ENCODE data around the gene ADAP1.
A peak's percentile ranks its signal among the peaks of the same experiment; 100 is the strongest.
"Not testable (repeated sequence)": the region's sequence is repeated elsewhere in the genome, so short reads cannot be mapped to it uniquely, and the experiment has no call there.

The ADAP1 gene

DNA sequence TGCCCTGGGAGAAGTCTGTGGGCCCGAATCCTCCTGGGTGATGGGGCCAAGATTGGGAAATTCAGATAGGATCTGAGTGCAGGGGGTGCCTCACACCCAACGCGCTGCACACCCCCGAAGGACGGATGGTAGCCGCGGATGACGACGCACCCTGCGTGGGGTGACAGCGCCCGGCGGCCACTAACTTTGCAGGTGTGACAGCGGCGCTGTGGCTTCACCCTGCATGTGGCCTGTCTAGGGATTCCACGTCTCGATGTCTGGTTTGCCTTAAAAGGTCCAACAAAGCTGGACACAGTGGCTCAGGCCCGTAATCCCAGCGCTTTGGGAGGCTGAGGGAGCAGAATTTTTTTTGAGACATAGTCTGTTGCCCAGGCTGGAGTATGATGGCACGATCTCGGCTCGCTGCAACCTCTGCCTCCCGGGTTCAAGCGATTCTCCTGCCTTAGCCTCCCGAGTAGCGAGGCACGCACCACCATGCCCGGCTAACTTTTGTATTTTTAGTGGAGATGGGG lies 18.6 kb downstream of the ADAP1 start:
- no peak for DNase-seq

DNA sequence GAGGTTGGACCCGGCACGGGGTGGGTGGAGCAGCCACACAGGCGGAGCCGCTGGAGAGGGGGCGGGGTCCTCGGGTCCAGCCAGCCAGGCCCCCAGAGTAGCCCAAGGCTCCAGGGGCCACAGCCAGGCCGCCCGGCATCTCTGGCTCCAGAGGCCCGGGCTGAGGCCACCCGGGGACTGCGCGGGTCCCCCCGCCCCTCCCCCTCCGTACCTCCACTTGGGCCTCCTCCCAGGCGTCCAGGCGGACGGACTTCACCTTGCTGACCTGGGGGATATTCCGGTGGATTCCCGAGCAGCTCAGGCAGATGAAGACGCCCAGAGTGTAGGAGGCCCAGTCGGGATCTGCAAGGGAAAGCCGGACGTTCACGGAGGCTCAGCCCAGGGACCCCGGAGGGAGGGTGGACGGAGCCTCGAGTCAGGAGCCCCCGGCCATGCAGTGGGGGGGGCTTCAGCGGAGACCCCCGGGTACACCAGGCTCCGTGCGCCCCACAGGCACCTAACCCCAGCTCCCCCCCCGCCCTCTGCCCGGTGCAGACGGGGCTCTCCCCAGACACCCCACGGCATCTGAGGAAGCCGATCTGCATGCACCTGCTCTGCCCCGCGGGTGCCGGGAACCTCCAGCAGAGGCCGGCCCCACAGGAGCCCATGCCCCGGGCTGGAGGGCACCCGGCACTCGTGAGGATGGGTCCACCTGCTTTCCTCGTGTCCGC lies 19.2 kb downstream of the ADAP1 start:
- DNase-seq, result no peak

DNA sequence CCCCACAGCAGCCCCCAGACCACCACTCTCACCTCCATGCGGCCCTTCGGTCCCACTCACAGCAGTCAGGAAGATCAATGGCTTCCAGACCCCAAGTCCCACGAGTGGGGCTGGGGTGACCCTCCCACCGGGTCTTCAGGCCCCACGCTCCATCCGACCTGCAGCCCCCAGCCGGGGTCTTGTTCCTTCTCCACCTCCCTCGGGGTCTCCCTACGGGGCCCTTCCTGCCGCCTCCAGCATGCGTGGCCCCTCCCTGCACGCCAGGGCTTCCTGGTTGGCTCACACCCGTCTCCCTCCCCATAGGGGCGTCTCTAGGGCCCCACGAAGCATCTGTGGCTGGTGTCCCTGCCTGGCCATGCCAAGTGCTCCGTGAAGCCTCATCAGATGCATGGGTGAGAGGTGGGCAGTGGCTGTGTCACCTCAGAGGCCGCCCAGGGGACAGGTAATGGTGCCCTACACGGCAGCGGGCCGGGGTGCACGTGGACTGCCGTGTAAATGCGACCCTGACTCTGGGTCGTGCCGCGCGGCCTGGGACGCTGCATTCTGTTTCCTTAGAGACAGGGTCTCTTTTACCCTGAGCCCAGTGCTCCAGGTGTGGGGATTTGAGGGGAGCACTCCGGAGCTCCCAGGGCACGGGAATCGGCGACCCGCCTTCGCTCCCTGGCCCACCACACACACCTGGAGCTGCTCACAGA lies 19.9 kb downstream of the ADAP1 start:
- DNase-seq, result no peak

DNA sequence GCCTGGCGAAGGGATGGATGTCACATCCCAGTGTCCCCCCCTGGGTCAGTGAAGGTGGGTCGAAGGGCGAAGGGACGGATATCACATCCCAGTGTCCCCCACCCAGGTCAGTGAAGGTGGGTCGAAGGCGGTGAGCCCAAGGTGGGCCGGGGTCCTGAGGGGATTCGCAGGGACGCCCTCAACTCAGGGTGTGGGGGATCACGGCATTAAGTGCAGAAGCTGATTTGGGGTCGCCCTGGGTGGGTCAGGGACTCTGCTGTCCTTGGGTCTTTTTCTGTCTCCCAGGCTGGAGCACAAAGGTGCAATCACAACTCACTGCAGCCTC lies 21.9 kb downstream of the ADAP1 start:
- no peak for DNase-seq

DNA sequence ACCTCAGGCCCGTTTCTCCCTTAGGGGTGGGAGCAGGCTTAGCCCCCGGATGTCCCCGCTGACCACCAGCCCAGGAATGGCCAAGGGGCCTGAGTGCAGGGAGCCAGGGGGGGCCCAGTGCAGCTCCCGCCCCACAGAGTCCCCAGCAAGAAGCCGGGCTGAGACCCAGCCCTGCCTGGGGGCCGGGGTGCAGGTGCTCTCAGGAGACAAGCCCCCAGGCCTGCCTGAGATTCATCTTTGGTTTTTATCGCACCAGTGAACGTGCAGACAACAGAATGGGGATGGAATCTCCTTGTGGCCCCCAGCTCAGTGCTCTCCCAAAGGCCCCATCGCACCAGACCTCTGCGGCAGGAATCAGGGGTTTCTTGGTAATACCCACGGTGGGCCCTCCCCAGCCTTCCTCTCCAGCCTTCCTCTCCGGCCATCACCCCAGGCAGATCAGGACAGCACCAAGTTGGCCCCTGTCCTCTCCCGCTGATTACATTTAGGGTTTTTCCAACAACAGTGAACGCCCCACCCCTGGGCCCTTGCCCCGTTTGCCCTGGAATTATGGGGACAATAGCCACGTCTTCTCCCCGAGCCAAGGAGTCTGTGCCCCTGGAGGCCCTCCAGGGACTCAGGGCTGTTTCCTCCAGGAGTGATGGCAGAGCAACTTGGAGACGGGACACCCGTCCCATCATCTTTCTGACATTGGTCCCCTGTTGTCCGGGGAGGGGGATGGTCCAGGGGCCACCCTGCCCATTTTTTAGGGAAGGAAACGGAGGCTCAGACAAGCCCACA lies 22.4 kb downstream of the ADAP1 start:
- DNase-seq, result no peak

DNA sequence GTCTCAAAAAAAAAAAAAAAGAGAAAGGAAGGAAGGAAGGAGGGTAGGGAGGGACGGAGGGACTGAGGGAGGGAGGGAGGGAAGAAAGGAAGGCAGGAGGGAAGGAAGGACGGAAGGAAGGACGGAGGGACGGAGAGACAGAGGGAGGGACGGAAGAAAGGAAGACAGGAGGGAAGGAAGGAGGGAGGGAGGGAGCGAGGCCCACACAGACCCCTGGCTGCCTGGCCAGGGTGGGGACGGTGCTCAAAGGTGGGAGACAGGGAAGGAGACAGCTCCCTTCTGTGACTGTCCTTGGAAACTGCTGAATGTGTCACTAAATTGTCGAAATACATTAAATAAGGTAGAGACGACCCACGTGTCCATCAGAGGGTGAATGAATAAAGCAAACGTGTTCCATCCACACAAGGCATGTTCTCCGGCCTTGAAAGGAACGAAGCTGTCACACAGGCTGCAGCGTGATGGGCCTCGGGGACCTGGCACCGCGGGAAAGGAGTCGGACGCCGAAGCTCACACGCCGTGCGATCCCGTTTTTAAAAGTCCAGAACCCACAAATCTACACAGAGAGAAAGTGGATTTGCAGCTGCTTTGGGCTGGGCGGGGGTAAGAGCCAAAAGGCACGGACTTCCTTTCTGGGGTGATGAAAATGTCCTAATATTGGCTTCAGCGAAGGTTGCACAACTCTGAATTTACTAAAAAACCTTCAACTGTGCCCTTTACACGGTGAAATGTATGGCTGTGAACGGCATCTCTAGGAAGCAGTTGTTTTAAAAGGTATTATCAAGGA lies 23.3 kb downstream of the ADAP1 start:
- no peak for DNase-seq

DNA sequence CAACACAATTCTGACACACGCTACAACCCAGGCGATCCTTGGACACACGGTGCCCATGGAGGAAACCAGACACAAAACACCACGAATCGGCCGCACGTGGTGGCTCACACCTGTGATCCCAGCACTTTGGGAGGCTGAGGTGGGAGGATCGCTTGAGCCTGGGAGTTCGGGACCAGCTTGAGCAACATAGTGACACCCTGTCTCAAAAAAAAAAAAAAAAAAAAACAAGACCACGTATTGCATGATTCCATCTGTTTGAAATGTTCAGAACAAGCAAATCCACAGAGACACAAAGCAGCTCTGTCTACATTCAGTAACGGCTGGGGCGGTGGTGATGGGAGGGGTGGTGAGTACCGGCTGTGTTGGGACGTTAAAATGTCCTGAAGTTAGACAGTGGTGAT lies 25.2 kb downstream of the ADAP1 start:
- DNase-seq, result no peak

DNA sequence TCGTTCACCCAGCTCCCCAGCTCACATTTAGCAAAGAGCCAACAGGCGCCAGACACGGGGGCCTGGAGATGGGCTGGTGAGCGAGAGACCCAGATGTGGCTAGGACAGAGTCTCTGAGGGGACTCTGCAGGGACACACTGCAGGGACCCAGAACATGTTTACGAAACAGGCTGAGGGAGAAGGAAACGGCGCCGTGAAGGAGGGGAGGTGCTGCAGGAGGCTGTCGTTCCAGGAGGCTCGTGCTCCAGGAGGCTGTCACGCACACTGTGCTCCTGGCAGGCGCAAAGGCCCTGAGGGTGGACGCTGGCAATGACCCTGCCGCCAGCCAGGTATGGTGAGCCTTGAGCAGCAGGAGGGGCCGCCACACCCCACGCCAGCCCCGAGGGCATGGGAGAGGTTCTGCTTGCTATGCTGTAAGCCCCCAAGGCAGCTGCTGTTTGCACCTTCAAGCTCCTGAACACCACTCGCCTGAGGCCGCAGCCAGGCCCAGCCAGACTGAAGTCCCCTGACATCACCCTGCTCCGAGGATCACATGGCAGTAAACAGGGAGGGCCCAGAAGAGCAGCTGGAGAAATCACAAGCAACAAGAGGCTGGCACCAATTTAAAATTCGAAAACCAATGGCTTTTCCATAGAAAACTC lies 27.3 kb downstream of the ADAP1 start:
- DNase-seq, result no peak

DNA sequence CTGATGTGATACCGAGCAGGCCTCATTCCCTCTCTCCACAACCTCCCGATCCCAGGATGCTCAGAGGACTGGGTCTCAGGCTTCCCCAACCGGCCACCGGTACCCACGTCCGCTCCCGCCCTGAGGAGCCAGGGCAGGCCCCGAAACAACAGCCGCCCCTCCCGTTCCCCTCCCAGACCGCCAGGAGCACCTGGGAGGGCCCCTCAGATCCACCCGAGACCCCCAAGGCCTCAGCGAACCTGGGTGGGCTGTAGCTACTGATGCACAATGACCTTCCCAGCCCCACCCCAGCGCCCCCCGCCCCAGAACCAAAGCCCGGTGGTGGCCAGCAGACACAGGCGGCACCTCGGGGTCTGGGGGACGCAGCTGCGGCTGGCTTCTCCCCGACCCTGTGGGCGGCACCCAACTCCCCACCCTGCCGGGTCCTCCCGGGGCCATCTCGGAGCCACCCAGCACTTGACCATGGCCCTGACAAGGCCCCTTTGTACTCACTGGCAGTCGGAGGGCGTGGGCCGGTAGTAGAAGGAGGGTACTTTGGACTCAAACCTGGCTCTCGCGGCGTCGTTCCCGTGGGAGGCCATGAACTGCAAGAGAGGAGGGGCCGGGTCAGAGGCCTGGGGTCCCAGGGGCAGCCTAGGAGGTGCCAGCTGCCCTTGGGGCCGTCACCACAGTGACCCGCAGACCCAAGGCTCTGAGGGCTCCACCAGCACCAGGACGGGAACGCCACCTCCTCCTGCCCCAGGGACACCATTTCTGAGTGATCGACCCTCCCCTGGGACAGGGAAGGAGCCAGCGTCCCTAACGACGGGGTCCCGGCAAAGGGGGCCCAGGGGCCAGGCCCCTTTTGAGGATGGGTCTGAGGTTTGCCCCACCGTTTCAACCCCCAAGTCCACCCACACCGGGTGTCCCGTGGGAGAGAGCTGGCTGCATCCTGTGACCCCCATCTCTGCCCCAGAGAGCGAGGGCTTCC lies 28.1 kb downstream of the ADAP1 start:
- DNase-seq, result no peak

DNA sequence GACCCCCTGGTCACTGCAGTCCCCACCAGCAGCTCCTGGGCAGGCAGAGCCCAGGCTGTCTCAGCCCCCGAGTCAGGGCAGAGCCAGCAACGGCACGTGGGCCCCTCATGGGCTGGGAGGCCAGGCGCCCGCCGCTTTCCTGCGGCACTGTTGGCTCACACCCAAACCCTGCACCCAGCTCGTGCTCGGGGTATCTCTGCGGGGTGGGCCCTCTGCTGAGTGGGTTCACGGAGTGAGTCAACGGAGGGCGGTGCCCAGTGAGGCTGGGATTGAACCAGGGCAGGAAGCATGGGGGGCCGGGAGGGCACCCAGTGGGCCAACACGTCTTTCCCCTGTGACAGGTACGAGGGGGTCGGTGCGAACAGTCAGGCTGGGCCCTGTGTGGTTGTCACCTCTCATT lies 28.9 kb downstream of the ADAP1 start:
- no peak for DNase-seq

DNA sequence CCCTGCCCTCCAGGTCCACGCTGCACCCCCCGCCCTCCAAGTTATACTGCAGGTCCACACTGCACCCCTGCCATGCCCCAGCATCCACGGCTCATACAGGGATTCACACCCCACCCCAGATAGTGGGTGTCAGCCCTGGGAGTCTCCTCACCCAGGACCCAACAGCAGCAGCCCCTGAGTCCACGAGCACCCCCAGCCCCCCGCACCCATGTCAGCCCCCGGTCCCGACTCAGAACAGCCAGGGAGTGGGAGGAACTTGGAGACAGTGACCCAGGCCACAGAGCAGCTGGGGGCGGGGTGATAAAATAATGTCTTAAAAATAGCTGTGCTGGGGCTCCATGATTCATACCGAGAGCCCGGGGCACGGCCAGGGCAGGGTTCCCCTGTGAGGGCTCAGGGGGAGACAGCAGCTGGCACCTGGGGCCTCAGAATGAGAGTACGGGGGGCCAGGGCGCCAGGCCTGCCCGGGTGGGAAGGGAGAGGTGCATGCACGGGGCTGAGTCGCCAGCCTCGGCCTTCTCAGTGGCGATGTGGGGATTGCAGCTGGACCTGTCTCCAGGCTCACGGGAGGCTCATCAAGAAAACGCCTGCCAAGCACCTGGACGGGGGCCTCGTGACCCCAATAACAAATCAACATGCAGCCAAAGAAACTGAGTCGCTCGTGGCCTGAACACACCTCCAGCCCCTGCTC lies 29.8 kb downstream of the ADAP1 start:
- DNase-seq, result peak; percentile 24

DNA sequence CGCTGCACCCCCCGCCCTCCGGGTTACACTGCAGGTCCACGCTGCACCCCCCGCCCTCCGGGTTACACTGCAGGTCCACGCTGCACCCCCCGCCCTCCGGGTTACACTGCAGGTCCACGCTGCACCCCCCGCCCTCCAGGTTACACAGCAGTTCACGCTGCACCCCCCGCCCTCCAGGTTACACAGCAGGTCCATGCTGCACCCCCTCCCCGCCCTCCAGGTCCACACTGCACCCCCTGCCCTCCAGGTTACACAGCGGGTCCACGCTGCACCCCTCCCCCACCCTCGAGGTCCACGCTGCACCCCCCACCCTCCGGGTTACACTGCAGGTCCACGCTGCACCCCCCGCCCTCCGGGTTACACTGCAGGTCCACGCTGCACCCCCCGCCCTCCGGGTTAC lies 30.4 kb downstream of the ADAP1 start:
- not testable (repeated sequence) for DNase-seq

DNA sequence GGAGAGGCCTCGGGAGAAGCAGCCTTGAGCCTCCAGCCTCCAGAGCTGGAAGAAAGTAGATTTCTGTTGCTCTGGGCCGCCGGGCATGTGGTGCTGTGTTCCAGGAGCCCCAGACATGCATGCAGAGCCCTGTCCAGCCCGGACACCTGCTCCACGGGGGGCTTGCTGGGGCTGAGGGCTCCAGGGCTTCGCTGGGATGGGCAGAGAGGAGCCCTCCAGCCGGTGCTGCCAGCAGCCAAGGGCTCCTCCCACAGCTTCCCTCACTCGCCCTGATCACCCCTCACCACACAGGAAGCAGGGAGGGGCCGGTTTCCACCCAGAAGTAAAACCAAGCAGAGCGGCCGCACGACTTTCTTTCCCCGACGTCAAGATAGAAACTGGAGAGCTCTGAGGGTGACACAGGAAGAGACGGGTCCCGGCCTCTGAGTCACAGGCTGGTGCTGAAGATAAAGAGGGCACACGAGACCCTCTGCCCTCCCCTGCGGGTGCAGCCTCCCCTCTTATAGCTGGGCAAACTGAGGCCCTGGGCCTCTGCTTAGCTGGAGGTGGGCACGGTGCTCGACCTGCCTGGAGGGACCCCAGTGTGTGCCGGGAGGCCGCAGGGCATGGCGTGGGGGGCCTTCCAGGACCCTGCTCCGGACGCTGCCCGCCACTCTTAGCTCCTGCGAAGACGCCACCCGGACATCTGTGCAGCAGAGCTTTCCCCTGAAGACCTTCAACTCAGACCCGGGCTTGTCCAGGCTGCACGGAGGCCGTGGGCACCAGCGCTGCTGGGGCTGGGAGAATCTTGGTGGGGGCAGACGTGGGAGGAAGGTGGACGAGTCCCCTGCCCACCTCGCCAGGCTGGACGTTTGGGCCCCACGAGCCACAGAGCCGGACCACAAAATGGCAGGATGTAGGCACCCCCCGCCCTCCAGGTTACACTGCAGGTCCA lies 31.1 kb downstream of the ADAP1 start:
- DNase-seq, result peak; percentile 50

DNA sequence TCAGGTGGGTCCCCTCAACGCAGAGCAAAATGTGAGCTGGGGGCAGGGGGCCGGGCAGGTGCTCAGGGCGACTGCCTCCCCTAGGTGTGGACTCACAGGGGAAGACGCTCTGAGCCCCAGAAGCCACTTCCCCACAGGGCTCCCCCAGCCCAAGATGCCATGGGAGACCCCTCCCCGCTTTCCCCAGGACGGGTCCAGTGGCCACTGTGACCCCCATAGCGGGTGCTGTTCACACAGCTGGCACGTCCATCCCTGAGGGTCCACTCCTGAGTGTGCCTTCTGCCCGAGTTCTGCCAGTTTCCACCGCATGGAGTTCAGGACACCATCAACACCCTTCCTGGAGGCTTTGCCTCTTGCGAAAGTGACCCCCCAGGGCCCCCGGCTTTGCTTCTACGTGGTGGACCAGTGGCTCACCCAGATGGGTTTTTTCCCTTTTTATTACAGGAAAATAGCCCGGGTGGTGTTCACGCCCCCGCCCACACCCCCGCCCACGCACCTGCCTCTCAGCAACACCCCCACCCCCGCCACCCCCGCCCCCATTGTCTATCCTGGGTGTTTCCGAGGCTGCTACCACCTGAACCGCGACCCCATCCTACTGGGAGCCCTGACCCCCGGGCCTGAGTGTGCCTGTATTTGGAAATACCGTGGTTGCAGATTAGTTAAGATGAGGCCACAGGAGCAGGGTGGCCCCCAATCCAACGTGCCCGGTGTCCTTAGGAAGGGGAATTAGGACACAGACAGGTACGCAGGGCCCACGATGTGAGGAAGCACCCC lies 32.0 kb downstream of the ADAP1 start:
- DNase-seq, result no peak

DNA sequence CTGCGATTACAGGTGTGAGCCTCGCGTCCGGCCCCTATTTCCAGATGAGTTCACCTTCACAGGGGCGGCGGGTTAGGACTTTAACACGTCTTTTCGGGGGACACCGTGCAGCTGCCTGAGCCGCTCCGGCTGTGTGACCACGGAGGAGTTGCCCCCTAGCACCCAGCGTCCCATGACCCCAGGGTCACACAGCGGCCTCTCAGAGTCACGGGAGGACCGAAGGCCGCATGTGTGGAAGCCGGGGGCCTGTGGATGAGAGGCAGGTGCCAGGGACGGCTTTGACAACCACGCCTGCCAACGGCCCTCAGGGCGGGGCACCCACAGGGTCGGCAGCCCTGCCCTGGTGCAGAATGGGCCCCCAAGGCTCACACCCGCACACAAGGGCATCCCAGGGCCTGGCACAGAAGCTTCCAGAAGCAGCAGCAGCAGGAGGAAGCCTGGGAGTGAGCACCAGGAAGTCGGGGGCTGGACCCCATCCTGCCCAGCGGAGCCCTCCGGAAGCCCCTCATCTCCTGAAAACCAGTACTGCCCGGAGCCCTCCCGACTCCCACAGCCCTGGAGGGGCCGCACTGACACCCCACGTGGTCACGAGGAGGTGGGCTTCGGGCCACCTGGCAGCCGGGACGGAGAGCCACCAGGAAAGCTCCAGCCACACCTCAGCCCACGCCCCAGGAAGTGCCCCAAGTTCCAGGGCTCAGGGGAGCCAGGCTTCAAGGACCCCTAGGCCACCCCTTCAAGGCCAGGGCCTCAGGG lies 32.7 kb downstream of the ADAP1 start:
- DNase-seq, result no peak

DNA sequence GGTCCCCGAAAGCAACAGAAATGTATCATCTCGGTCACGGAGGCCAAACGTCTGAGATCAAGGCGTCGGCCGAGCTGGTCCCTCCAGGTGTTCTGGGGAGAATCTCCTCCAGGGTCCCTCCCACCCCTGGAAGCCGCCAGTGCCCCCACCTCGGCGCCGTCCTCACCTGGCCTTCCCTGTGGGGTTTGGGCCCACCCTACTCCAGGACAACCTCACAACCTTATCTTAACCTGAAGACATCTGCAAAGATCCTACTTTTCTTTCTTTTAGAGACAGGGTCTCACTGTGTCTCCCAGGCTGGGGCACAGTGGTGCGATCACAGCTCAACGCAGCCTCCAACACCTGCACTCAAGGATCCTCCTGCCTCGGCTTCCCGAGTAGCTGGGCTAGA lies 33.4 kb downstream of the ADAP1 start:
- DNase-seq, result no peak

DNA sequence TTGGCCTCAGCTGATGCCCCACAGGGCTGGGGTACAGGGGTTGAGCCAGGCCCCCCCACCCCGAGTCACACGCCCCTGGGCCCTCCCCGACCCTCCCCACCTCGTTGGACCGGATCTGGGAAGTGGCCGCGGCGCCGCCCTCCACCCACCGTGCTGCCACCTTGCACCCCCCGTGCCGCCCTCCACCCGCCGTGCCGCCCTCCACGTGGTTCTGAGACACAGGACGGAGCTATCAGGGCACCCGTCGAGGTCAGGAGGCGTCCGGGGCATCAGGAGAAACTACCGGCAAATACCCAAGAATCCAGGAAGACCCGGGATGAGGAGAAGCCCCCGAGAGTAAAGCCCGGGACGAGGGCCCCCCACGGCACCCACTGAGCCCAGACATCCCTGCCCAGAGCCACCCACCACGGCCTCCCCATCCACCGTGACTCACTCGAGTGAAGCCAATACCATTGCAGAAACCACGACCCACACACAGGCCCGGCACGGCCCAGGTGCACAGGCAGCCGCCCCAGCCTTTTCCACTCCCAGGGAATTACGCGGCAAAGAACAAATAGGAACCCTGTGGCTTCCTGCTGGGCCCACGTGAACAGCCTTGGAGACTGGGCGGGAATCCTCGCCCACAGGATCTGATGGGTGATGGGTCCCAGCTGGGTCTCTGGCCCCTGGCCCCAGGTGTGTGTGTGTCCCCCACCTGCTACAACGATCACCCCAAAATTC lies 34.0 kb downstream of the ADAP1 start:
- DNase-seq, result no peak

All from fibroblast of skin of right biceps (primary cell).